Activated naive CD8-positive, alpha-beta T cell treated with anti-CD3 and anti-CD28 coated beads, Interleukin-2, amount 50 U/mL, for 16 hours (primary cell): ENCODE data around the gene MATN3.
"Not testable (repeated sequence)": the region's sequence is repeated elsewhere in the genome, so short reads cannot be mapped to it uniquely, and the experiment has no call there.

Experiments used
- DNase-seq: peaks from one replicate; pipeline ENCODE4 v3.0.0-alpha.2; 2020; ENCODE audit warnings: low read depth, low spot score

MATN3 gene

GRCh38 chr2:20012282-20013125 is at the start of gene MATN3:
TSS of gene MATN3 (minus strand) at chr2:20012668. CDS start at chr2:20012631, 37 bp downstream.
- no peak for DNase-seq

- DNase-seq, result no peak
These were observed 49.5 kb upstream of the MATN3 start for GRCh38 chr2:20061940-20062339.

- DNase-seq, result no peak
These were observed 49.0 kb upstream of the MATN3 start for GRCh38 chr2:20061476-20061875.

- no peak for DNase-seq
These were observed 47.6 kb upstream of the MATN3 start for GRCh38 chr2:20060106-20060505.

GRCh38 chr2:20057268-20057667 is 44.8 kb upstream of the MATN3 start:
- no peak for DNase-seq

GRCh38 chr2:20054931-20055330 is 42.5 kb upstream of the MATN3 start:
- DNase-seq, result no peak

- no peak for DNase-seq
These were observed 41.7 kb upstream of the MATN3 start for GRCh38 chr2:20054119-20054518.

- DNase-seq, result no peak
These were observed 40.4 kb upstream of the MATN3 start for GRCh38 chr2:20052861-20053281.

GRCh38 chr2:20052229-20052851 is 39.9 kb upstream of the MATN3 start:
- no peak for DNase-seq

GRCh38 chr2:20051532-20052228 is 39.2 kb upstream of the MATN3 start, which contains the start of gene LAPTM4A:
TSS of gene LAPTM4A (minus strand) at chr2:20051628. CDS start at chr2:20051520, 108 bp downstream.
- DNase-seq, result peak; percentile 95

GRCh38 chr2:20050646-20051531 is 38.4 kb upstream of the MATN3 start:
- DNase-seq, result no peak

- no peak for DNase-seq
These were observed 37.7 kb upstream of the MATN3 start for GRCh38 chr2:20050104-20050645.

GRCh38 chr2:20049637-20050036 is 37.2 kb upstream of the MATN3 start:
- no peak for DNase-seq

- no peak for DNase-seq
These were observed 36.3 kb upstream of the MATN3 start for GRCh38 chr2:20048488-20049448.

- DNase-seq, result not testable (repeated sequence)
These were observed 33.3 kb upstream of the MATN3 start for GRCh38 chr2:20045712-20046292.

GRCh38 chr2:20044778-20045177 is 32.3 kb upstream of the MATN3 start:
- no peak for DNase-seq

GRCh38 chr2:20042531-20042930 is 30.1 kb upstream of the MATN3 start:
- no peak for DNase-seq

GRCh38 chr2:20040489-20041172 is 28.2 kb upstream of the MATN3 start:
- DNase-seq, result no peak

GRCh38 chr2:20037660-20038059 is 25.2 kb upstream of the MATN3 start:
- DNase-seq, result no peak
